Body of pancreas (tissue), 4 donors: Measurements from ENCODE around the gene CDKN1B.

ENCODE experiments used
- CTCF ChIP-seq, 7 experiments: fragments of 450-650 bp in 4 of 7; fragments of 200-600 bp in 3 of 7; sonication (generic) in 3 of 7; IDR thresholded peaks; one replicate each; pipeline ENCODE4 v1.5.1; 2016 to 2019; ENCODE audit warnings: antibody characterized with exemption in 7 of 7
- POLR2A ChIP-seq, 3 donors: fragments of 450-650 bp; IDR thresholded peaks; one replicate each; pipeline ENCODE4 v1.6.1; 2016; ENCODE audit warnings: antibody characterized with exemption in 3 of 3, mild to moderate bottlenecking in 2 of 3

GRCh38 chr12:12734054-12734453, 16.9 kb downstream of the CDKN1B start:
- TF ChIP-seq CTCF (IDR thresholded peaks at IDR 0.05) (no peak), POLR2A (IDR thresholded peaks at IDR 0.05) (no peak)
